Measurements from ENCODE around the gene WFDC9. TPM values are rescaled to one million over a fixed set of nuclear protein-coding genes. Genes with fewer than 3 reads are reported as not detected.

Gene WFDC9
- total and polyA plus RNA-seq, 2 of the 8 experiments (the other 6 are each of a cell fraction or from before 2014, with no cell fraction given): not detected

DNA sequence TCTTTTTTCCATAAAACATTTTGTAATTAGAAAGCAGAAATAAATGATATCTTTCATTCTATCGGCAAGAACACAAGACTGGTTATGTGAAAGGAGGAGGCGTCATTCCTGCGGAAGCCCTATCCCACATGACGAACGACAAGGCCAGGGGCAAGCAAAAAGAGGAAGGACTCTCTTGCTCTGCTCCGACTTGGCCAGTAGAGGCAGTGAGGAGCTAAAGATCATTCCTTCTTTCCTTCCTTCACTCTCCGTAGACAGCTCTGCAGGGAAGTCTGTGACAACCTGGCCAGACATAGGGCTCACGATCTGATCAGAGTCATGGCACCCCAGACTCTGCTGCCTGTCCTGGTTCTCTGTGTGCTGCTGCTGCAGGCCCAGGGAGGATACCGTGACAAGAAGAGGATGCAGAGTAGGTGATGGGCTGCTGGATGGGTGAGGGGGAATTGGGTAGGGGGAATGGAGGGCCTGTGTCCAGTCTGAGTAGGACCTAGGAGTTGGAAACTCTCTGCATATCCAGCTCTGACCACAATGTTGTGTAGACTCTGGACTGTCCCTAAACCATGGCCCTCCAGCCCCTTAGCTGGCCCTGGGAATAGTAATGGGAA, 1.5 kb downstream of the WFDC9 start, which contains the start of gene WFDC10A (continued):
- TF ChIP-seq EZH2 (IDR thresholded peaks at IDR 0.05; ENCODE audit: low read depth, low read length, severe bottlenecking) (no peak), KDM1A (IDR thresholded peaks at IDR 0.05; ENCODE audit: borderline replicate concordance, low read length) (no peak), MAFK (IDR thresholded peaks at IDR 0.05; ENCODE audit: low read depth, low read length) (no peak), CBX5 (IDR thresholded peaks at IDR 0.05; ENCODE audit: low read depth, low read length) (no peak), SUZ12 (IDR thresholded peaks at IDR 0.05; ENCODE audit: low read length) (no peak), CREB1 (IDR thresholded peaks at IDR 0.05) (0 out of 2 replicates have a peak, but pooled peaks have one; percentile 41), ZNF274 (IDR thresholded peaks at IDR 0.05; ENCODE audit: borderline replicate concordance, extremely low read depth, low read length) (no peak), SIX5 (IDR thresholded peaks at IDR 0.05; ENCODE audit: low read depth, low read length) (no peak), RAD21 (IDR thresholded peaks at IDR 0.05 in 1 of 2, conservative IDR thresholded peaks at IDR 0.05 in 1 of 2; ENCODE audit: low read depth in 2 of 2, low read length in 2 of 2) (peak; percentile 68 to 77), TAF1 (IDR thresholded peaks at IDR 0.05; ENCODE audit: low read depth, low read length) (no peak), GABPA (IDR thresholded peaks at IDR 0.05; ENCODE audit: borderline replicate concordance, insufficient read depth, low read length) (no peak)
- TF ChIP-seq, protein P1, sequence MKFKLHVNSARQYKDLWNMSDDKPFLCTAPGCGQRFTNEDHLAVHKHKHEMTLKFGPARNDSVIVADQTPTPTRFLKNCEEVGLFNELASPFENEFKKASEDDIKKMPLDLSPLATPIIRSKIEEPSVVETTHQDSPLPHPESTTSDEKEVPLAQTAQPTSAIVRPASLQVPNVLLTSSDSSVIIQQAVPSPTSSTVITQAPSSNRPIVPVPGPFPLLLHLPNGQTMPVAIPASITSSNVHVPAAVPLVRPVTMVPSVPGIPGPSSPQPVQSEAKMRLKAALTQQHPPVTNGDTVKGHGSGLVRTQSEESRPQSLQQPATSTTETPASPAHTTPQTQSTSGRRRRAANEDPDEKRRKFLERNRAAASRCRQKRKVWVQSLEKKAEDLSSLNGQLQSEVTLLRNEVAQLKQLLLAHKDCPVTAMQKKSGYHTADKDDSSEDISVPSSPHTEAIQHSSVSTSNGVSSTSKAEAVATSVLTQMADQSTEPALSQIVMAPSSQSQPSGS (IDR thresholded peaks at IDR 0.05; ENCODE audit: low read length): no peak
- TF ChIP-seq, protein P2, sequence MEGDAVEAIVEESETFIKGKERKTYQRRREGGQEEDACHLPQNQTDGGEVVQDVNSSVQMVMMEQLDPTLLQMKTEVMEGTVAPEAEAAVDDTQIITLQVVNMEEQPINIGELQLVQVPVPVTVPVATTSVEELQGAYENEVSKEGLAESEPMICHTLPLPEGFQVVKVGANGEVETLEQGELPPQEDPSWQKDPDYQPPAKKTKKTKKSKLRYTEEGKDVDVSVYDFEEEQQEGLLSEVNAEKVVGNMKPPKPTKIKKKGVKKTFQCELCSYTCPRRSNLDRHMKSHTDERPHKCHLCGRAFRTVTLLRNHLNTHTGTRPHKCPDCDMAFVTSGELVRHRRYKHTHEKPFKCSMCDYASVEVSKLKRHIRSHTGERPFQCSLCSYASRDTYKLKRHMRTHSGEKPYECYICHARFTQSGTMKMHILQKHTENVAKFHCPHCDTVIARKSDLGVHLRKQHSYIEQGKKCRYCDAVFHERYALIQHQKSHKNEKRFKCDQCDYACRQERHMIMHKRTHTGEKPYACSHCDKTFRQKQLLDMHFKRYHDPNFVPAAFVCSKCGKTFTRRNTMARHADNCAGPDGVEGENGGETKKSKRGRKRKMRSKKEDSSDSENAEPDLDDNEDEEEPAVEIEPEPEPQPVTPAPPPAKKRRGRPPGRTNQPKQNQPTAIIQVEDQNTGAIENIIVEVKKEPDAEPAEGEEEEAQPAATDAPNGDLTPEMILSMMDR (IDR thresholded peaks at IDR 0.05; ENCODE audit: control extremely low read depth in 1 of 3, insufficient read depth in 1 of 3, low read depth in 1 of 3, low read length in 3 of 3): peak; percentile 67 to 95 (median 69)
